ENCODE results near the gene DPP4. TPM values are rescaled to one million over a fixed set of nuclear protein-coding genes. Genes with fewer than 3 reads are reported as not detected.

DPP4 gene
- total RNA-seq, 1 donor from 2014 or later = 0.49 TPM

- Mint-ChIP-seq H3K4me1 (peaks cover 21% of the 10 kb centered on the region), H3K27me3 (ENCODE audit: insufficient read depth, low read depth) (peaks cover 4% of the 10 kb centered on the region), H3K4me3 (no peak overlapping the region), H3K27ac (no peak overlapping the region), H3K9me3 (no peaks in the 10 kb centered on the region), H3K36me3 (no peaks in the 10 kb centered on the region)
- Histone ChIP-seq H3F3A (ENCODE audit: low read depth) (no peaks in the 10 kb centered on the region), H4K20me1 (ENCODE audit: low read depth) (no peaks in the 10 kb centered on the region), H3K9me3 (ENCODE audit: low read depth) (no peaks in the 10 kb centered on the region), H3K79me2 (ENCODE audit: low read depth) (no peaks in the 10 kb centered on the region), H3K4me2 (no peak overlapping the region), H3K27ac (no peak overlapping the region), H3K36me3 (no peaks in the 10 kb centered on the region), H2AFZ (replicated peaks) (no peak overlapping the region), H3K4me1 (peaks cover 9% of the 10 kb centered on the region), H3K27me3 (no peaks in the 10 kb centered on the region), H3K9ac (no peak overlapping the region), H3K4me3 (no peak overlapping the region)
- no peak for TF ChIP-seq EZH2phosphoT487 (IDR thresholded peaks at IDR 0.05)
- no peak for DNase-seq (ENCODE audit: low spot score)
Measured at GRCh38 chr2:161990741-161991140, 83.3 kb downstream of the DPP4 start.

GRCh38 chr2:161990036-161990435 lies 84.0 kb downstream of the DPP4 start:
- H3K4me3 ChIP-seq = no peak overlapping the region
- Mint-ChIP-seq H3K4me3 (no peak overlapping the region), H3K9me3 (no peaks in the 10 kb centered on the region), H3K36me3 (no peaks in the 10 kb centered on the region), H3K4me1 (peaks cover 14% of the 10 kb centered on the region), H3K27me3 (ENCODE audit: insufficient read depth, low read depth) (peaks cover 4% of the 10 kb centered on the region), H3K27ac (no peak overlapping the region)
- H3K9ac ChIP-seq = no peak overlapping the region
- no peaks in the 10 kb centered on the region for H3K27me3 ChIP-seq
- no peak overlapping the region for H2AFZ ChIP-seq (replicated peaks)
- no peaks in the 10 kb centered on the region for H3K36me3 ChIP-seq
- H3K79me2 ChIP-seq (ENCODE audit: low read depth) = no peaks in the 10 kb centered on the region
- no peak for DNase-seq (ENCODE audit: low spot score)
- H3K4me1 ChIP-seq = peaks cover 9% of the 10 kb centered on the region
- H3K9me3 ChIP-seq (ENCODE audit: low read depth) = no peaks in the 10 kb centered on the region
- no peak overlapping the region for H3K27ac ChIP-seq
- H4K20me1 ChIP-seq (ENCODE audit: low read depth) = no peaks in the 10 kb centered on the region
- TF ChIP-seq CTCF (IDR thresholded peaks at IDR 0.05) (no peak), EZH2 (IDR thresholded peaks at IDR 0.05) (no peak), EZH2phosphoT487 (IDR thresholded peaks at IDR 0.05) (no peak)
- H3K4me2 ChIP-seq = no peak overlapping the region
- no peaks in the 10 kb centered on the region for H3F3A ChIP-seq (ENCODE audit: low read depth)

- no peak overlapping the region for H3K27ac Mint-ChIP-seq
- Histone ChIP-seq H3F3A (ENCODE audit: low read depth) (no peaks in the 10 kb centered on the region), H3K9me3 (ENCODE audit: low read depth) (no peaks in the 10 kb centered on the region), H3K27ac (no peak overlapping the region), H2AFZ (replicated peaks) (no peak overlapping the region), H3K9ac (no peak overlapping the region), H4K20me1 (ENCODE audit: low read depth) (no peaks in the 10 kb centered on the region), H3K79me2 (ENCODE audit: low read depth) (no peaks in the 10 kb centered on the region), H3K4me3 (no peak overlapping the region), H3K36me3 (no peaks in the 10 kb centered on the region), H3K4me1 (peaks cover 9% of the 10 kb centered on the region), H3K27me3 (no peaks in the 10 kb centered on the region), H3K4me2 (no peak overlapping the region)
- no peaks in the 10 kb centered on the region for H3K36me3 Mint-ChIP-seq
- DNase-seq (ENCODE audit: low spot score) = peak; percentile 29
- H3K4me3 Mint-ChIP-seq = no peak overlapping the region
- peaks cover 4% of the 10 kb centered on the region for H3K27me3 Mint-ChIP-seq (ENCODE audit: insufficient read depth, low read depth)
- H3K9me3 Mint-ChIP-seq = no peaks in the 10 kb centered on the region
- TF ChIP-seq CTCF (IDR thresholded peaks at IDR 0.05) (peak; percentile 53), EZH2 (IDR thresholded peaks at IDR 0.05) (no peak)
- H3K4me1 Mint-ChIP-seq = peaks cover 10% of the 10 kb centered on the region
Measured at GRCh38 chr2:161988589-161988988, 85.4 kb downstream of the DPP4 start.

- H2AFZ ChIP-seq (replicated peaks) = no peak overlapping the region
- no peaks in the 10 kb centered on the region for H3K36me3 ChIP-seq
- Mint-ChIP-seq H3K27ac (no peak overlapping the region), H3K4me3 (no peak overlapping the region), H3K36me3 (no peaks in the 10 kb centered on the region), H3K4me1 (no peaks in the 10 kb centered on the region), H3K27me3 (ENCODE audit: insufficient read depth, low read depth) (peaks cover 3% of the 10 kb centered on the region), H3K9me3 (no peaks in the 10 kb centered on the region)
- H3K4me3 ChIP-seq = no peak overlapping the region
- H3K27me3 ChIP-seq = no peaks in the 10 kb centered on the region
- H3K27ac ChIP-seq = no peak overlapping the region
- no peak for TF ChIP-seq EZH2 (IDR thresholded peaks at IDR 0.05)
- TF ChIP-seq EZH2phosphoT487 (IDR thresholded peaks at IDR 0.05) = no peak
- TF ChIP-seq CTCF (IDR thresholded peaks at IDR 0.05) = no peak
- H4K20me1 ChIP-seq (ENCODE audit: low read depth) = no peaks in the 10 kb centered on the region
- no peak overlapping the region for H3K4me2 ChIP-seq
- no peaks in the 10 kb centered on the region for H3K9me3 ChIP-seq (ENCODE audit: low read depth)
- H3K79me2 ChIP-seq (ENCODE audit: low read depth) = no peaks in the 10 kb centered on the region
- peaks cover 1% of the 10 kb centered on the region for H3K4me1 ChIP-seq
- no peak overlapping the region for H3K9ac ChIP-seq
- no peaks in the 10 kb centered on the region for H3F3A ChIP-seq (ENCODE audit: low read depth)
- DNase-seq (ENCODE audit: low spot score) = no peak
Measured at GRCh38 chr2:161987311-161987710, 86.7 kb downstream of the DPP4 start.

Measured in neural progenitor cell (in vitro differentiated cells).